Gastrocnemius medialis (tissue), 4 donors: ENCODE results near the gene CCNA2. TPM values are rescaled to one million over a fixed set of nuclear protein-coding genes. Genes with fewer than 3 reads are reported as not detected.

Source experiments
- ATAC-seq, 2 donors: fragments of 150-250 bp; one replicate each; pipeline ENCODE4 v1.9.1; 2016
- DNase-seq, 2 donors: peaks; one replicate each; pipeline ENCODE4 v3.0.0-alpha.2; 2019
- H3K27ac ChIP-seq, 4 donors: fragments of 200-600 bp; sonication (generic); 1 replicate in 1 of 4; 2 replicates in 3 of 4; pipeline ENCODE4 v1.5.1; 2016 to 2018; ENCODE audit warnings: mild to moderate bottlenecking in 2 of 4, moderate library complexity in 1 of 4
- H3K27me3 ChIP-seq, 3 donors: fragments of 200-600 bp; sonication (generic) in 2 of 3; 1 replicate in 1 of 3; 2 replicates in 2 of 3; pipeline versions ENCODE4 v1.5.1 to v1.6.0; 2016 to 2019; ENCODE audit warnings: mild to moderate bottlenecking in 1 of 3, moderate library complexity in 1 of 3
- H3K36me3 ChIP-seq, 2 donors: fragments of 200-600 bp; sonication (generic) in 1 of 2; one replicate each; pipeline ENCODE4 v1.5.1; 2017 to 2018
- H3K4me1 ChIP-seq, 2 donors: fragments of 200-600 bp; sonication (generic) in 1 of 2; one replicate each; pipeline ENCODE4 v1.5.1; 2016 to 2017; ENCODE audit warnings: mild to moderate bottlenecking in 2 of 2
- H3K4me3 ChIP-seq, 4 donors: fragments of 200-600 bp; sonication (generic) in 3 of 4; 1 replicate in 1 of 4; 2 replicates in 3 of 4; pipeline ENCODE4 v1.5.1; 2016 to 2019; ENCODE audit warnings: mild to moderate bottlenecking in 2 of 4
- H3K9me3 ChIP-seq, 3 donors: fragments of 200-600 bp; sonication (generic) in 2 of 3; 1 replicate in 1 of 3; 2 replicates in 2 of 3; pipeline ENCODE4 v1.5.1; 2016 to 2019
- CTCF ChIP-seq, 5 experiments: fragments of 450-650 bp in 3 of 5; fragments of 200-600 bp in 2 of 5; sonication (generic) in 2 of 5; IDR thresholded peaks in 4 of 5; conservative IDR thresholded peaks in 1 of 5; 1 replicate in 4 of 5; 2 replicates in 1 of 5; pipeline ENCODE4 v1.5.1; 2016 to 2019; ENCODE audit warnings: antibody characterized with exemption in 5 of 5, mild to moderate bottlenecking in 3 of 5, moderate library complexity in 3 of 5
- POLR2A ChIP-seq, 2 donors: fragments of 450-650 bp; IDR thresholded peaks; one replicate each; pipeline ENCODE4 v1.6.1; 2017; ENCODE audit warnings: antibody characterized with exemption in 2 of 2, mild to moderate bottlenecking in 2 of 2, moderate library complexity in 2 of 2
- in situ Hi-C, 4 donors: fragments of 200-750 bp; cut with MboI; loops; one replicate each; pipeline versions ENCODE4 v1.15.0 to v1.8.0; 2017; ENCODE audit warnings: low sequenced_read_pairs in 4 of 4
- intact Hi-C: fragments of 100-400 bp; cut with DNase I; formaldehyde crosslinking; loops from one replicate; pipeline ENCODE4 v1.15.1; 2023; ENCODE audit warnings: low total_unique reads
- total RNA-seq, 4 donors: library from RNA; depleted of rRNA; stranded (reverse); fragments of >200 nt; gene quantifications; one replicate each; pipeline versions ENCODE4 v1.1.0 to v1.2.3, GENCODE V29; 2016

Gene CCNA2
- total RNA-seq, 4 donors from 2014 or later: 0.20 to 0.60 (median 0.36) TPM; not detected in 1

- in situ Hi-C loops: no loop called here
- Histone ChIP-seq H3K4me3 (no peak overlapping the region), H3K4me1 (peaks cover 17 to 20% of the 10 kb centered on the region in 2 donors), H3K36me3 (peaks cover 0 to 17% of the 10 kb centered on the region in 2 donors), H3K27ac (no peak overlapping the region), H3K9me3 (no peaks in the 10 kb centered on the region), H3K27me3 (no peaks in the 10 kb centered on the region)
- TF ChIP-seq CTCF (IDR thresholded peaks at IDR 0.05 in 4 of 5, conservative IDR thresholded peaks at IDR 0.05 in 1 of 5) (no peak), POLR2A (IDR thresholded peaks at IDR 0.05) (no peak)
- intact Hi-C loops: no loop called here
- ATAC-seq (no peak), DNase-seq (no peak)
Measured at GRCh38 chr4:121799208-121799823, 24.4 kb downstream of the CCNA2 start.

- TF ChIP-seq CTCF (IDR thresholded peaks at IDR 0.05 in 4 of 5, conservative IDR thresholded peaks at IDR 0.05 in 1 of 5) (no peak), POLR2A (IDR thresholded peaks at IDR 0.05) (no peak)
- Histone ChIP-seq H3K27me3 (peaks cover 0 to 3% (median 0%) of the 10 kb centered on the region in 3 donors), H3K36me3 (no peaks in the 10 kb centered on the region), H3K4me3 (no peak overlapping the region), H3K27ac (no peak overlapping the region), H3K4me1 (peaks cover 4 to 7% of the 10 kb centered on the region in 2 donors), H3K9me3 (no peaks in the 10 kb centered on the region)
- intact Hi-C loops: no loop called here
- ATAC-seq: no peak
- DNase-seq: no peak
- in situ Hi-C loops: no loop called here
Measured at GRCh38 chr4:121796283-121796682, 27.4 kb downstream of the CCNA2 start.

- in situ Hi-C loops (no loop called here), intact Hi-C loops (no loop called here)
- H3K36me3 ChIP-seq: no peaks in the 10 kb centered on the region
- TF ChIP-seq POLR2A (IDR thresholded peaks at IDR 0.05) (no peak), CTCF (IDR thresholded peaks at IDR 0.05 in 4 of 5, conservative IDR thresholded peaks at IDR 0.05 in 1 of 5) (no peak)
- ATAC-seq (no peak), DNase-seq (no peak)
- H3K27me3 ChIP-seq: peaks cover 0 to 3% (median 0%) of the 10 kb centered on the region in 3 donors
- H3K4me3 ChIP-seq: no peak overlapping the region
- no peaks in the 10 kb centered on the region for H3K4me1 ChIP-seq
- no peaks in the 10 kb centered on the region for H3K9me3 ChIP-seq
- H3K27ac ChIP-seq: no peak overlapping the region
Measured at GRCh38 chr4:121794505-121795188, 29.0 kb downstream of the CCNA2 start.

GRCh38 chr4:121792966-121793365, 30.7 kb downstream of the CCNA2 start:
- DNase-seq (no peak), ATAC-seq (no peak)
- TF ChIP-seq CTCF (IDR thresholded peaks at IDR 0.05 in 4 of 5, conservative IDR thresholded peaks at IDR 0.05 in 1 of 5) (no peak), POLR2A (IDR thresholded peaks at IDR 0.05) (no peak)
- in situ Hi-C loops (no loop called here), intact Hi-C loops (no loop called here)
- Histone ChIP-seq H3K27ac (no peak overlapping the region), H3K27me3 (peaks cover 0 to 5% (median 0%) of the 10 kb centered on the region in 3 donors), H3K4me1 (no peaks in the 10 kb centered on the region), H3K36me3 (no peaks in the 10 kb centered on the region), H3K9me3 (no peaks in the 10 kb centered on the region), H3K4me3 (no peak overlapping the region)
